Measurements from ENCODE around the gene SLX4IP.

Gene SLX4IP

GRCh38 chr20:10524034-10524476 is 89.0 kb downstream of the SLX4IP start:
- no peak for DNase-seq (ENCODE audit: low read depth in 1 of 2, low spot score in 1 of 2)
- no peak for TF ChIP-seq JUND (IDR thresholded peaks at IDR 0.05; ENCODE audit: low read depth)
- in situ Hi-C loops (cut with HindIII; ENCODE audit: low pct_unique_long_range_greater_than_20kb, low sequenced_read_pairs): no loop called here

- no peak for DNase-seq (ENCODE audit: low read depth in 1 of 2, low spot score in 1 of 2)
- no peak for TF ChIP-seq JUND (IDR thresholded peaks at IDR 0.05; ENCODE audit: low read depth)
Measured at GRCh38 chr20:10524643-10525042, 89.5 kb downstream of the SLX4IP start.

GRCh38 chr20:10527781-10528180 is 92.7 kb downstream of the SLX4IP start:
- in situ Hi-C loops (cut with HindIII; ENCODE audit: low pct_unique_long_range_greater_than_20kb, low sequenced_read_pairs): no loop called here
- DNase-seq (ENCODE audit: low read depth in 1 of 2, low spot score in 1 of 2): no peak
- TF ChIP-seq JUND (IDR thresholded peaks at IDR 0.05; ENCODE audit: low read depth): no peak

More at GRCh38 chr20:10524643-10525042, 89.5 kb downstream of the SLX4IP start:
- in situ Hi-C loops (cut with HindIII; ENCODE audit: low pct_unique_long_range_greater_than_20kb, low sequenced_read_pairs): no loop called here

- no peak for DNase-seq (ENCODE audit: low read depth in 1 of 2, low spot score in 1 of 2)
- in situ Hi-C loops (cut with HindIII; ENCODE audit: low pct_unique_long_range_greater_than_20kb, low sequenced_read_pairs): no loop called here
- TF ChIP-seq JUND (IDR thresholded peaks at IDR 0.05; ENCODE audit: low read depth): no peak
Measured at GRCh38 chr20:10530883-10531282, 95.8 kb downstream of the SLX4IP start.

GRCh38 chr20:10531848-10532247 is 96.7 kb downstream of the SLX4IP start:
- in situ Hi-C loops (cut with HindIII; ENCODE audit: low pct_unique_long_range_greater_than_20kb, low sequenced_read_pairs): no loop called here
- DNase-seq (ENCODE audit: low read depth in 1 of 2, low spot score in 1 of 2): no peak

GRCh38 chr20:10532361-10532760 is 97.3 kb downstream of the SLX4IP start:
- no peak for DNase-seq (ENCODE audit: low read depth in 1 of 2, low spot score in 1 of 2)
- TF ChIP-seq JUND (IDR thresholded peaks at IDR 0.05; ENCODE audit: low read depth): no peak
- in situ Hi-C loops (cut with HindIII; ENCODE audit: low pct_unique_long_range_greater_than_20kb, low sequenced_read_pairs): no loop called here

More at GRCh38 chr20:10531848-10532247, 96.7 kb downstream of the SLX4IP start:
- no peak for TF ChIP-seq JUND (IDR thresholded peaks at IDR 0.05; ENCODE audit: low read depth)

- in situ Hi-C loops (cut with HindIII; ENCODE audit: low pct_unique_long_range_greater_than_20kb, low sequenced_read_pairs): no loop called here
- no peak for TF ChIP-seq JUND (IDR thresholded peaks at IDR 0.05; ENCODE audit: low read depth)
- peak; percentile 5 to 68 for DNase-seq (ENCODE audit: low read depth in 1 of 2, low spot score in 1 of 2)
Measured at GRCh38 chr20:10536531-10536930, 101.4 kb downstream of the SLX4IP start.

- no peak for TF ChIP-seq JUND (IDR thresholded peaks at IDR 0.05; ENCODE audit: low read depth)
- DNase-seq (ENCODE audit: low read depth in 1 of 2, low spot score in 1 of 2): no peak
- in situ Hi-C loops (cut with HindIII; ENCODE audit: low pct_unique_long_range_greater_than_20kb, low sequenced_read_pairs): no loop called here
Measured at GRCh38 chr20:10537850-10538480, 102.9 kb downstream of the SLX4IP start.

- TF ChIP-seq JUND (IDR thresholded peaks at IDR 0.05; ENCODE audit: low read depth): no peak
- DNase-seq (ENCODE audit: low read depth in 1 of 2, low spot score in 1 of 2): no peak
- in situ Hi-C loops (cut with HindIII; ENCODE audit: low pct_unique_long_range_greater_than_20kb, low sequenced_read_pairs): no loop called here
Measured at GRCh38 chr20:10538768-10539167, 103.7 kb downstream of the SLX4IP start.

- in situ Hi-C loops (cut with HindIII; ENCODE audit: low pct_unique_long_range_greater_than_20kb, low sequenced_read_pairs): no loop called here
- no peak for TF ChIP-seq JUND (IDR thresholded peaks at IDR 0.05; ENCODE audit: low read depth)
- DNase-seq (ENCODE audit: low read depth in 1 of 2, low spot score in 1 of 2): no peak
Measured at GRCh38 chr20:10539818-10540553, 104.9 kb downstream of the SLX4IP start.

GRCh38 chr20:10540636-10541493 is 105.8 kb downstream of the SLX4IP start:
- TF ChIP-seq JUND (IDR thresholded peaks at IDR 0.05; ENCODE audit: low read depth): no peak
- DNase-seq (ENCODE audit: low read depth in 1 of 2, low spot score in 1 of 2): no peak
- in situ Hi-C loops (cut with HindIII; ENCODE audit: low pct_unique_long_range_greater_than_20kb, low sequenced_read_pairs): no loop called here

GRCh38 chr20:10541668-10542411 is 106.7 kb downstream of the SLX4IP start:
- no peak for TF ChIP-seq JUND (IDR thresholded peaks at IDR 0.05; ENCODE audit: low read depth)
- in situ Hi-C loops (cut with HindIII; ENCODE audit: low pct_unique_long_range_greater_than_20kb, low sequenced_read_pairs): no loop called here
- DNase-seq (ENCODE audit: low read depth in 1 of 2, low spot score in 1 of 2): no peak
